K562 (cell line): Measurements from ENCODE around the gene HDAC10. TPM values are rescaled to one million over a fixed set of nuclear protein-coding genes. Genes with fewer than 3 reads are reported as not detected.
A peak's percentile ranks its signal among the peaks of the same experiment; 100 is the strongest.

Experiments
- HCFC1 ChIP-seq: IDR thresholded peaks from 2 replicates; pipeline ENCODE4 v1.6.1; 2012; ENCODE audit warnings: low read depth, low read length, improper control_type of control experiment
- NCOA4 ChIP-seq: fragments of 450-650 bp; IDR thresholded peaks from 2 replicates; pipeline ENCODE4 v1.6.1; 2018; ENCODE audit warnings: mild to moderate bottlenecking; ENCODE audit not compliant: partially characterized antibody
- NR2C1 ChIP-seq, 2 experiments: fragments of 450-650 bp; IDR thresholded peaks; 2 replicates each; pipeline ENCODE4 v1.6.1; 2017; ENCODE audit warnings: mild to moderate bottlenecking in 2 of 2, antibody characterized with exemption in 1 of 2, inconsistent platforms in 1 of 2, missing compliant biosample characterization in 1 of 2, missing genetic modification characterization in 1 of 2
- POLR2B ChIP-seq: fragments of 450-650 bp; IDR thresholded peaks from 2 replicates; pipeline ENCODE4 v1.6.1; 2018; ENCODE audit warnings: low read depth; ENCODE audit not compliant: partially characterized antibody
- RHOXF2B ChIP-seq: fragments of 250-450 bp; sonication (Bioruptor Pico); conservative IDR thresholded peaks from 2 replicates; pipeline ENCODE4 v1.5.1; 2021
- SP2 ChIP-seq: IDR thresholded peaks from 2 replicates; pipeline ENCODE4 v1.6.1; 2011; ENCODE audit warnings: mild to moderate bottlenecking, low read depth, low read length, moderate library complexity; ENCODE audit not compliant: poor library complexity, severe bottlenecking; ENCODE audit errors: extremely low read depth
- YY1 ChIP-seq, 3 experiments: IDR thresholded peaks; 2 replicates each; pipeline ENCODE4 v1.6.1; 2011; ENCODE audit warnings: low read length in 2 of 3, mild to moderate bottlenecking in 2 of 3, moderate library complexity in 2 of 3, borderline replicate concordance in 1 of 3, control low read depth in 1 of 3, low read depth in 1 of 3; ENCODE audit not compliant: insufficient read depth in 3 of 3, insufficient replicate concordance in 2 of 3, control insufficient read depth in 1 of 3, insufficient read length in 1 of 3; ENCODE audit errors: extremely low read depth in 1 of 3
- ZNF785 ChIP-seq: fragments of 250-450 bp; sonication (Bioruptor Pico); IDR thresholded peaks from 2 replicates; pipeline ENCODE4 v1.4.0; 2020; ENCODE audit warnings: mild to moderate bottlenecking
- polyA plus RNA-seq, 8 experiments: library from polyadenylated mRNA; depleted of rRNA in 4 of 8; stranded (reverse) in 5 of 8; unstranded in 3 of 8; fragments of >200 nt; fragmentation: Nextera tagmentation in 2 of 8; fragmentation: Illumina TruSeq in 1 of 8; extraction: Ambion mirVana in 2 of 8; extraction: Trizol in 1 of 8; gene quantifications; 2 replicates each; pipeline versions ENCODE4 v1.2.1 to v1.2.3, GENCODE V29; 2011 to 2014; ENCODE audit warnings: inconsistent platforms in 1 of 8, missing spikeins in 1 of 8
- total RNA-seq, 7 experiments: library from RNA; depleted of rRNA in 6 of 7; stranded (reverse); fragments of >200 nt in 6 of 7; fragmentation: Illumina TruSeq in 2 of 7; extraction: Trizol in 2 of 7; gene quantifications; 2 replicates each; pipeline versions ENCODE4 v1.2.1 to v1.2.3, GENCODE V29; 2011 to 2021; ENCODE audit warnings: low replicate concordance in 1 of 7
- TF ChIP-seq, protein P1 (sequence below): fragments of 450-650 bp; IDR thresholded peaks from 2 replicates; pipeline ENCODE4 v1.6.1; 2016; ENCODE audit warnings: antibody characterized with exemption

HDAC10 gene
- total and polyA plus RNA-seq, 9 of the 15 experiments (the other 6 are each of a cell fraction or from before 2014, with no cell fraction given): 0.10 to 44.2 (median 6.5) TPM

DNA sequence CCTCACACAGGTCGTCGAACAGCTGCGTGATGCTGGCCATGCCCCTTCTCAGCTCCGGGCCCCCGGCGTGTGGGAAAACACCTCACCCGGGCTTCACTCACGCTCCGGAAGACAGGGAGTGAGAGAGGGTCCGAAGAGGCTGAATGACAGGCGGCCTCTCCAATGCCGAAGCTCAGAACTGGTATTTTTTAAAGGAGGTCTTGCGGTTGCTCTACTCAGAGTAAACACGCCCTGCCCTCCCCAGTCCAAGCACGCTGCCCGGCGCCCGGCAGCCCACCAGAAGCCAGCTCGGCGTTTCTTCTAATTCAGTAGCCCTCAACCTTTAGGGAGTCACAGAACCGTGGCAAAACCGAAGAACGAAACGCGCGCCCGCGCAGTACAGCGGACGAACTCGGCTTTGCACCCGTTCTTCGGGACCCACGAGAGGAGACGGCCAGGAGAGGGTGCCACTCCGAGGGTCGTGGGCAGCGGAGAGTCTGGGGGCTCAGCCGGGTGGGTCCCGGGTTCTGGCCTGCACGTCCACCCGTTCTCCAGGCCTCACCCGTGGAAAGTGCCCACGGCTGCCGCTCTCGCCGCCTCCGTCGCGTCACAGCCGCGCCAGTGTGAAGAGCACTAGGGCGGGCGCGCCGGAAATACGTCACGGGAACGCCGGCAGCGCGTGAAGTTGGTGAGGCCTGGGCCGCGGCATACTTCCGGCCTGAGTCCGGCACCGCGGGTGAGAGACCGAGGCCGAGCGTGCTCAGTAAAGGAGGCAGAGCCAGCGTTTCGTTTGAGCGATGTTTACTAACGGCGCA is 6.4 kb downstream of the HDAC10 start, which contains the start of gene TUBGCP6 (continued):
- TF ChIP-seq SP2 (peak; percentile 16), ZNF785 (CRISPR knock-in tag) (no peak), HCFC1 (peak; percentile 84), NCOA4 (no peak), NR2C1 (IDR thresholded peaks at IDR 0.05) (peak; percentile 12; the same call in 1 of the 2 replicates), NR2C1 (tag; IDR thresholded peaks at IDR 0.05) (no peak; the same call in 1 of the 2 replicates), YY1 (IDR thresholded peaks at IDR 0.05; ENCODE audit: borderline replicate concordance in 1 of 3, control insufficient read depth in 1 of 3, extremely low read depth in 1 of 3, insufficient read depth in 3 of 3, insufficient read length in 1 of 3, insufficient replicate concordance in 2 of 3, low read depth in 1 of 3, low read length in 2 of 3) (peak in 1 of 3 experiments; percentile 22), POLR2B (peak; percentile 84), RHOXF2B (CRISPR knock-in tag) (no peak)
- TF ChIP-seq, protein P1, sequence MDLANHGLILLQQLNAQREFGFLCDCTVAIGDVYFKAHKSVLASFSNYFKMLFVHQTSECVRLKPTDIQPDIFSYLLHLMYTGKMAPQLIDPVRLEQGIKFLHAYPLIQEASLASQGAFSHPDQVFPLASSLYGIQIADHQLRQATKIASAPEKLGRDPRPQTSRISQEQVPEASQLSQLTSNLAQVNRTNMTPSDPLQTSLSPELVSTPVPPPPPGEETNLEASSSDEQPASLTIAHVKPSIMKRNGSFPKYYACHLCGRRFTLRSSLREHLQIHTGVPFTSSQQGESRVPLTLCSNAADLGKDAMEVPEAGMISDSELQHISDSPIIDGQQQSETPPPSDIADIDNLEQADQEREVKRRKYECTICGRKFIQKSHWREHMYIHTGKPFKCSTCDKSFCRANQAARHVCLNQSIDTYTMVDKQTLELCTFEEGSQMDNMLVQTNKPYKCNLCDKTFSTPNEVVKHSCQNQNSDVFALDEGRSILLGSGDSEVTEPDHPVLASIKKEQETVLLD: peak; percentile 41; the same call in 1 of the 2 replicates
